Measurements from ENCODE around the gene MARCHF4.

MARCHF4 gene

GRCh38 chr2:216350214-216350791 is 22.0 kb downstream of the MARCHF4 start:
- H4K8ac ChIP-seq (ENCODE audit: low read length): no peak overlapping the region
- H2AK5ac ChIP-seq (ENCODE audit: low read length, severe bottlenecking): no peak overlapping the region
- H3K27me3 ChIP-seq (ENCODE audit: control insufficient read depth in 1 of 2, insufficient read depth in 1 of 2, low read length in 2 of 2): no peaks in the 10 kb centered on the region
- no peak overlapping the region for H3K4me3 ChIP-seq (ENCODE audit: insufficient read depth in 1 of 2, low read depth in 1 of 2, low read length in 2 of 2)
- peaks cover 8% of the 10 kb centered on the region for H3K4me1 ChIP-seq (ENCODE audit: control insufficient read depth, insufficient read depth, low read depth, low read length)
- 74% methylated on average over 3 of the region's 3 CpGs for WGBS
- peak overlapping the region; percentile 4 to 38 for H2BK12ac ChIP-seq (ENCODE audit: low read length in 2 of 2)
- peak overlapping the region; percentile 10 to 13 for H3K4ac ChIP-seq (ENCODE audit: low read depth in 1 of 2, low read length in 2 of 2)
- no peaks in the 10 kb centered on the region for H3K36me3 ChIP-seq (ENCODE audit: control insufficient read depth in 1 of 2, insufficient read depth in 2 of 2, low read depth in 1 of 2, low read length in 2 of 2)
- no peak overlapping the region for H3K9ac ChIP-seq (ENCODE audit: low read length)
- peak overlapping the region in 1 of 2 experiments; percentile 96 for H3K18ac ChIP-seq (ENCODE audit: low read depth in 1 of 2, low read length in 2 of 2)
- no peaks in the 10 kb centered on the region for H3K9me3 ChIP-seq (ENCODE audit: control insufficient read depth, low read length)
- peak; percentile 73 for DNase-seq
- H2BK120ac ChIP-seq (ENCODE audit: low read depth, low read length): peak overlapping the region; percentile 0
- H3K4me2 ChIP-seq (ENCODE audit: low read length, poor library complexity, severe bottlenecking): no peak overlapping the region
- peak overlapping the region in 1 of 2 experiments; percentile 7 for H3K14ac ChIP-seq (ENCODE audit: low read length in 2 of 2)
- no peak overlapping the region for H3K27ac ChIP-seq (ENCODE audit: low read length, poor library complexity, severe bottlenecking)
- no peaks in the 10 kb centered on the region for H3K79me1 ChIP-seq (replicated peaks; ENCODE audit: low read length, poor library complexity, severe bottlenecking)
- H2AFZ ChIP-seq (ENCODE audit: low read depth, low read length): no peak overlapping the region
- peak overlapping the region; percentile 60 for H4K91ac ChIP-seq (ENCODE audit: low read length)
- H3K23ac ChIP-seq (ENCODE audit: low read length in 2 of 2): no peak overlapping the region
- no peak overlapping the region for H2BK5ac ChIP-seq (ENCODE audit: low read depth, low read length, poor library complexity, severe bottlenecking)
- H2BK15ac ChIP-seq (ENCODE audit: low read depth, poor library complexity, severe bottlenecking): no peak overlapping the region

DNA sequence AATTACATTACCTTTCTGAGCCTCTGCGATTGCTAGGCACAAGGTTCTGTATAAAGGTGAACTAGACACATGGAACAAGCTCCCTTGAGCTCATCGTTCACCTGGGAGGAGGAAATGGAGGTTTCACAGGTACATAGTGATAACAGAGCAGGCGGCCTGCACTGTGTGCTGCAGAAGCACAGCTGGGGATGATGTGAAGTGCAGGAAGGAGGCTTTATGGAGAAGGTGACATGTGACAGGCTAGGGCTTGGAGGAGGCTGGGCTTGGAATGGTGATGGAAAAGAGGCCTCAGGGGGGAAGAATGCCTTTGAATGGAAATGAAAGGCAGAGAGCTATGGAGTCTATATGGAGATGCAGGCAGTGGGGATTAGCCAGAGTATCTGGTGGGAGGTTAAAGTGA is 22.9 kb downstream of the MARCHF4 start:
- Histone ChIP-seq H4K8ac (ENCODE audit: low read length) (no peak overlapping the region), H2BK15ac (ENCODE audit: low read depth, poor library complexity, severe bottlenecking) (no peak overlapping the region), H2BK12ac (ENCODE audit: low read length in 2 of 2) (peak overlapping the region in 1 of 2 experiments; percentile 26), H3K4me2 (ENCODE audit: low read length, poor library complexity, severe bottlenecking) (no peak overlapping the region), H3K4ac (ENCODE audit: low read depth in 1 of 2, low read length in 2 of 2) (peak overlapping the region in 1 of 2 experiments; percentile 24), H3K27ac (ENCODE audit: low read length, poor library complexity, severe bottlenecking) (no peak overlapping the region), H3K14ac (ENCODE audit: low read length in 2 of 2) (no peak overlapping the region), H3K9ac (ENCODE audit: low read length) (peak overlapping the region; percentile 23), H2BK5ac (ENCODE audit: low read depth, low read length, poor library complexity, severe bottlenecking) (no peak overlapping the region), H3K36me3 (ENCODE audit: control insufficient read depth in 1 of 2, insufficient read depth in 2 of 2, low read depth in 1 of 2, low read length in 2 of 2) (no peaks in the 10 kb centered on the region), H3K9me3 (ENCODE audit: control insufficient read depth, low read length) (no peaks in the 10 kb centered on the region), H2AK5ac (ENCODE audit: low read length, severe bottlenecking) (no peak overlapping the region), H3K4me3 (ENCODE audit: insufficient read depth in 1 of 2, low read depth in 1 of 2, low read length in 2 of 2) (no peak overlapping the region), H3K18ac (ENCODE audit: low read depth in 1 of 2, low read length in 2 of 2) (no peak overlapping the region), H4K91ac (ENCODE audit: low read length) (no peak overlapping the region), H2AFZ (ENCODE audit: low read depth, low read length) (no peak overlapping the region), H3K27me3 (ENCODE audit: control insufficient read depth in 1 of 2, insufficient read depth in 1 of 2, low read length in 2 of 2) (no peaks in the 10 kb centered on the region), H3K79me1 (replicated peaks; ENCODE audit: low read length, poor library complexity, severe bottlenecking) (no peaks in the 10 kb centered on the region), H2BK120ac (ENCODE audit: low read depth, low read length) (no peak overlapping the region), H3K23ac (ENCODE audit: low read length in 2 of 2) (no peak overlapping the region), H3K4me1 (ENCODE audit: control insufficient read depth, insufficient read depth, low read depth, low read length) (peaks cover 8% of the 10 kb centered on the region)
- DNase-seq: peak; percentile 32
- 55% methylated on average over 3 of the region's 3 CpGs for WGBS

- 31% methylated on average over 3 of the region's 3 CpGs for WGBS
- Histone ChIP-seq H3K36me3 (ENCODE audit: control insufficient read depth in 1 of 2, insufficient read depth in 2 of 2, low read depth in 1 of 2, low read length in 2 of 2) (no peaks in the 10 kb centered on the region), H3K27ac (ENCODE audit: low read length, poor library complexity, severe bottlenecking) (no peak overlapping the region), H2BK5ac (ENCODE audit: low read depth, low read length, poor library complexity, severe bottlenecking) (no peak overlapping the region), H4K8ac (ENCODE audit: low read length) (no peak overlapping the region), H3K4me1 (ENCODE audit: control insufficient read depth, insufficient read depth, low read depth, low read length) (peaks cover 8% of the 10 kb centered on the region), H2AK5ac (ENCODE audit: low read length, severe bottlenecking) (no peak overlapping the region), H2AFZ (ENCODE audit: low read depth, low read length) (no peak overlapping the region), H2BK15ac (ENCODE audit: low read depth, poor library complexity, severe bottlenecking) (no peak overlapping the region), H3K9ac (ENCODE audit: low read length) (peak overlapping the region; percentile 23), H3K27me3 (ENCODE audit: control insufficient read depth in 1 of 2, insufficient read depth in 1 of 2, low read length in 2 of 2) (no peaks in the 10 kb centered on the region), H3K79me1 (replicated peaks; ENCODE audit: low read length, poor library complexity, severe bottlenecking) (no peaks in the 10 kb centered on the region), H3K4me2 (ENCODE audit: low read length, poor library complexity, severe bottlenecking) (no peak overlapping the region), H3K9me3 (ENCODE audit: control insufficient read depth, low read length) (no peaks in the 10 kb centered on the region), H3K18ac (ENCODE audit: low read depth in 1 of 2, low read length in 2 of 2) (no peak overlapping the region), H2BK120ac (ENCODE audit: low read depth, low read length) (no peak overlapping the region), H3K4ac (ENCODE audit: low read depth in 1 of 2, low read length in 2 of 2) (no peak overlapping the region), H4K91ac (ENCODE audit: low read length) (no peak overlapping the region), H3K4me3 (ENCODE audit: insufficient read depth in 1 of 2, low read depth in 1 of 2, low read length in 2 of 2) (no peak overlapping the region), H3K14ac (ENCODE audit: low read length in 2 of 2) (no peak overlapping the region), H3K23ac (ENCODE audit: low read length in 2 of 2) (no peak overlapping the region), H2BK12ac (ENCODE audit: low read length in 2 of 2) (no peak overlapping the region)
- peak; percentile 76 for DNase-seq
Observed at GRCh38 chr2:216348756-216349308, 23.5 kb downstream of the MARCHF4 start.

GRCh38 chr2:216346781-216347180 is 25.5 kb downstream of the MARCHF4 start:
- H3K4me1 ChIP-seq (ENCODE audit: control insufficient read depth, insufficient read depth, low read depth, low read length): peaks cover 8% of the 10 kb centered on the region
- no peak overlapping the region for H3K9ac ChIP-seq (ENCODE audit: low read length)
- no peak overlapping the region for H2AK5ac ChIP-seq (ENCODE audit: low read length, severe bottlenecking)
- no peak overlapping the region for H2BK120ac ChIP-seq (ENCODE audit: low read depth, low read length)
- H3K36me3 ChIP-seq (ENCODE audit: control insufficient read depth in 1 of 2, insufficient read depth in 2 of 2, low read depth in 1 of 2, low read length in 2 of 2): no peaks in the 10 kb centered on the region
- no peak for DNase-seq
- H3K14ac ChIP-seq (ENCODE audit: low read length in 2 of 2): no peak overlapping the region
- H2BK15ac ChIP-seq (ENCODE audit: low read depth, poor library complexity, severe bottlenecking): no peak overlapping the region
- H2BK5ac ChIP-seq (ENCODE audit: low read depth, low read length, poor library complexity, severe bottlenecking): no peak overlapping the region
- no peak overlapping the region for H2AFZ ChIP-seq (ENCODE audit: low read depth, low read length)
- no peak overlapping the region for H3K4me2 ChIP-seq (ENCODE audit: low read length, poor library complexity, severe bottlenecking)
- no peaks in the 10 kb centered on the region for H3K79me1 ChIP-seq (replicated peaks; ENCODE audit: low read length, poor library complexity, severe bottlenecking)
- no peak overlapping the region for H3K27ac ChIP-seq (ENCODE audit: low read length, poor library complexity, severe bottlenecking)
- H3K4me3 ChIP-seq (ENCODE audit: insufficient read depth in 1 of 2, low read depth in 1 of 2, low read length in 2 of 2): no peak overlapping the region
- H4K91ac ChIP-seq (ENCODE audit: low read length): no peak overlapping the region
- 38% methylated on average over 1 of the region's 3 CpGs for WGBS
- H3K9me3 ChIP-seq (ENCODE audit: control insufficient read depth, low read length): no peaks in the 10 kb centered on the region
- H3K4ac ChIP-seq (ENCODE audit: low read depth in 1 of 2, low read length in 2 of 2): no peak overlapping the region
- H3K18ac ChIP-seq (ENCODE audit: low read depth in 1 of 2, low read length in 2 of 2): no peak overlapping the region
- no peak overlapping the region for H4K8ac ChIP-seq (ENCODE audit: low read length)
- H3K27me3 ChIP-seq (ENCODE audit: control insufficient read depth in 1 of 2, insufficient read depth in 1 of 2, low read length in 2 of 2): no peaks in the 10 kb centered on the region
- H3K23ac ChIP-seq (ENCODE audit: low read length in 2 of 2): no peak overlapping the region
- H2BK12ac ChIP-seq (ENCODE audit: low read length in 2 of 2): no peak overlapping the region

All from mesenchymal stem cell (in vitro differentiated cells and primary cell).